Gastroesophageal sphincter (tissue), 4 donors: Measurements from ENCODE around the gene GNAI3. TPM values are rescaled to one million over a fixed set of nuclear protein-coding genes. Genes with fewer than 3 reads are reported as not detected.

ENCODE experiments used
- ATAC-seq: fragments of 150-250 bp; one replicate; pipeline ENCODE4 v1.9.1; 2016; ENCODE audit warnings: mild to moderate bottlenecking, moderate library complexity
- H3K27ac ChIP-seq, 4 donors: fragments of 200-600 bp; sonication (generic) in 3 of 4; 1 replicate in 3 of 4; 2 replicates in 1 of 4; pipeline ENCODE4 v1.5.1; 2016 to 2019
- H3K27me3 ChIP-seq: fragments of 200-600 bp; sonication (generic); one replicate; pipeline ENCODE4 v1.5.1; 2019
- H3K36me3 ChIP-seq, 2 donors: fragments of 200-600 bp; sonication (generic); one replicate each; pipeline ENCODE4 v1.5.1; 2019; ENCODE audit warnings: control low read depth in 1 of 2
- H3K4me1 ChIP-seq, 3 donors: fragments of 200-600 bp; sonication (generic); 1 replicate in 2 of 3; 2 replicates in 1 of 3; pipeline ENCODE4 v1.5.1; 2016 to 2019; ENCODE audit warnings: control low read depth in 2 of 3
- H3K4me3 ChIP-seq, 2 donors: fragments of 200-600 bp; sonication (generic); one replicate each; pipeline ENCODE4 v1.5.1; 2019; ENCODE audit warnings: mild to moderate bottlenecking in 1 of 2, moderate library complexity in 1 of 2
- H3K9me3 ChIP-seq, 3 donors: fragments of 200-600 bp; sonication (generic); one replicate each; pipeline ENCODE4 v1.5.1; 2017 to 2019; ENCODE audit warnings: control low read depth in 2 of 3
- CTCF ChIP-seq, 4 experiments: fragments of 200-600 bp in 2 of 4; fragments of 450-650 bp in 2 of 4; sonication (generic) in 1 of 4; IDR thresholded peaks; one replicate each; pipeline ENCODE4 v1.5.1; 2017 to 2019; ENCODE audit warnings: antibody characterized with exemption in 4 of 4, mild to moderate bottlenecking in 2 of 4, moderate library complexity in 2 of 4
- EP300 ChIP-seq: sonication (generic); formaldehyde crosslinking; IDR thresholded peaks from one replicate; pipeline ENCODE4 v1.6.1; 2017; ENCODE audit warnings: antibody characterized with exemption, mild to moderate bottlenecking
- POLR2A ChIP-seq, 2 donors: fragments of 450-650 bp; IDR thresholded peaks; one replicate each; pipeline ENCODE4 v1.6.1; 2017; ENCODE audit warnings: antibody characterized with exemption in 2 of 2, mild to moderate bottlenecking in 2 of 2, moderate library complexity in 1 of 2
- POLR2AphosphoS5 ChIP-seq: sonication (generic); formaldehyde crosslinking; IDR thresholded peaks from one replicate; pipeline ENCODE4 v1.6.1; 2017; ENCODE audit warnings: antibody characterized with exemption
- WGBS, 2 donors: methylation state at CpG; one replicate each; pipeline ENCODE4 v1.1.5; 2018; ENCODE audit warnings: low coverage in 1 of 2; 5-methylcytosine and 5-hydroxymethylcytosine counted together
- total RNA-seq, 4 donors: library from RNA; depleted of rRNA; stranded (reverse); fragments of >200 nt; gene quantifications; one replicate each; pipeline ENCODE4 v1.1.0, GENCODE V29; 2016

The GNAI3 gene
- total RNA-seq, 4 donors from 2014 or later, result 6.6 to 9.4 (median 8.0) TPM

DNA sequence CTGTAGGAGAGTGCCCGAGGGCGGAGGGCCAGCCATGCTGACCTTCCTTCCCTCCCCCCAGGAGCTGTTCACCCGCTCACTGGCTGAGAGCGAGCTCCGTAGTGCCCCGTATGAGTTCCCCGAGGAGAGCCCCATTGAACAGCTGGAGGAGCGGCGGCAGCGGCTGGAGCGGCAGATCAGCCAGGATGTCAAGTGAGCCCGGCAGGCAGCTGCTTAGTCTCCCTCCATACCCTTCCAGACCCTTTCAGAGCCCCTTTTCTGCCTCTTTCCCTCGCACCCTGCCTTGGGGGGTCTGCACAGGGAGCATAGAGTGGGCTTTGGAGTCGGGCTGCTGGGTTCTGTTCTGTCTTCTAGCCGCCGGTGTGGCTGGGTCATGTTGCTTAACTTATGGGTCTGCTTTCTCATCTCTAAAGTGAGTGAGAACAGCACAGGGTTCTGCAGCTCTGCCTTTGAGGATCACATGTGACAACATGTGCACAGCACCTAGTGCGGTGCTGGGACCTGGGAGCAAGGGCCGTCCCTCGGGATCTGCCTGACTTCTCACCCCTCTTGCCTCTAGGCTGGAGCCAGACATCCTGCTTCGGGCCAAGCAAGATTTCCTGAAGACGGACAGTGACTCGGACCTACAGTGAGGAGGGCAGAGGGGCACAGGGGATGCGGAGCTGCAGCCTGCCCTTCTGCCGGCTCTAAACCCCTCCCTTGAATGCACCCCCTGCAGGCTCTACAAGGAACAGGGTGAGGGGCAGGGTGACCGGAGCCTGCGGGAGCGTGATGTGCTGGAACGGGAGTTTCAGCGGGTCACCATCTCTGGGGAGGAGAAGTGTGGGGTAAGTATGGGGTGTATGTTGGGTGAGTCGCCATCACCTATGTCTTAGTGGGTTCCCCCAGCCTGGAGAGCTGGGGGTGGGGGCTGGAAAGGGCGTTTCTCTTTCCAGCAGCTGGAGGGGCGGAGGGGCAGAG lies 77.5 kb downstream of the GNAI3 start:
- Histone ChIP-seq H3K27ac (peak overlapping the region in 1 of 4 donors; percentile 24), H3K4me1 (peaks cover 0 to 53% (median 25%) of the 10 kb centered on the region in 3 donors), H3K4me3 (no peak overlapping the region), H3K27me3 (no peaks in the 10 kb centered on the region), H3K9me3 (no peaks in the 10 kb centered on the region), H3K36me3 (peaks cover 0 to 53% of the 10 kb centered on the region in 2 donors)
- no peak for ATAC-seq
- WGBS, 2 donors, result 17 to 30% methylated on average over 1 to 2 of the region's 32 CpGs
- TF ChIP-seq CTCF (IDR thresholded peaks at IDR 0.05) (no peak), EP300 (no peak), POLR2AphosphoS5 (no peak), POLR2A (IDR thresholded peaks at IDR 0.05) (no peak)

- WGBS, 2 donors, result no CpG with 5 or more reads among the region's 21 CpGs
- H3K27ac ChIP-seq, result no peak overlapping the region
- TF ChIP-seq CTCF (IDR thresholded peaks at IDR 0.05), result no peak
- TF ChIP-seq EP300, result no peak
- no peak for TF ChIP-seq POLR2A (IDR thresholded peaks at IDR 0.05)
- TF ChIP-seq POLR2AphosphoS5, result no peak
- H3K4me1 ChIP-seq, result peaks cover 0 to 53% (median 17%) of the 10 kb centered on the region in 3 donors
- H3K27me3 ChIP-seq, result no peaks in the 10 kb centered on the region
- H3K4me3 ChIP-seq, result no peak overlapping the region
- ATAC-seq, result no peak
- no peaks in the 10 kb centered on the region for H3K9me3 ChIP-seq
- peaks cover 0 to 62% of the 10 kb centered on the region in 2 donors for H3K36me3 ChIP-seq
These were observed 78.4 kb downstream of the GNAI3 start for GRCh38 chr1:109626682-109627408.

DNA sequence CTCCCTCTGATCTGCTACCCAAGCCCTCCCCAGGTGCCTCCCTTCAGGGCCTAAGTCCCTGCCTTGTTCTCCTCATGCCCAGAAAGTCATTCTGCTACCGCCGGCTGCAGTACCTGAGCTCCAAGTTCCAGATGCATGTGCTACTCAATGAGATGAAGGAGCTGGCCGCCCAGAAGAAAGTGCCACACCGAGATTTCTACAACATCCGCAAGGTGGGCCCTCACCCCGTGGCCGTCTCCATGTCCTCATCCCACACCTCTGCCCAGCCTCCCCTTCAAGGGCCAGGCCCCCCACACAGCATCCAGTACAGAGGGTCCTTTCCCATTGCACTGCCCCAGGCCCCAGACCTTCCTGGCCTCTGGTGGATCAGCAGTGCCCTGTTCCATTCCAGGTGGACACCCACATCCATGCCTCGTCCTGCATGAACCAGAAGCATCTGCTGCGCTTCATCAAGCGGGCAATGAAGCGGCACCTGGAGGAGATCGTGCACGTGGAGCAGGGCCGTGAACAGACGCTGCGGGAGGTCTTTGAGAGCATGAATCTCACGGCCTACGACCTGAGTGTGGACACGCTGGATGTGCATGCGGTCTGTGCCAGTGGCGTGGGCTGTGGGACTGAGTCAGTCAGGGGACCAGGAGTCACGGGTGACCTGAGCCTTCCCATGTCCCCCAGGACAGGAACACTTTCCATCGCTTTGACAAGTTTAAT lies 79.4 kb downstream of the GNAI3 start:
- ATAC-seq, result no peak
- Histone ChIP-seq H3K4me3 (no peak overlapping the region), H3K4me1 (peaks cover 0 to 53% (median 15%) of the 10 kb centered on the region in 3 donors), H3K9me3 (no peaks in the 10 kb centered on the region), H3K27ac (no peak overlapping the region), H3K27me3 (no peaks in the 10 kb centered on the region), H3K36me3 (peaks cover 0 to 66% of the 10 kb centered on the region in 2 donors)
- TF ChIP-seq POLR2AphosphoS5 (no peak), CTCF (IDR thresholded peaks at IDR 0.05) (no peak), POLR2A (IDR thresholded peaks at IDR 0.05) (no peak), EP300 (no peak)
- WGBS, 2 donors, result 87 to 100% methylated on average over 3 to 7 of the region's 23 CpGs

GRCh38 chr1:109628540-109629321 lies 80.3 kb downstream of the GNAI3 start:
- H3K27ac ChIP-seq, result no peak overlapping the region
- no peaks in the 10 kb centered on the region for H3K27me3 ChIP-seq
- peaks cover 0 to 52% (median 11%) of the 10 kb centered on the region in 3 donors for H3K4me1 ChIP-seq
- H3K9me3 ChIP-seq, result no peaks in the 10 kb centered on the region
- 90% methylated on average over 2 of the region's 23 CpGs; no CpG with 5 or more reads in 1 of the 2 donors for WGBS, 2 donors
- H3K4me3 ChIP-seq, result no peak overlapping the region
- TF ChIP-seq POLR2AphosphoS5, result no peak
- TF ChIP-seq EP300, result no peak
- no peak for ATAC-seq
- H3K36me3 ChIP-seq, result peaks cover 0 to 66% of the 10 kb centered on the region in 2 donors
